Effector CD4-positive, alpha-beta T cell (primary cell): Measurements from ENCODE around the gene BIRC6.
"Not testable (repeated sequence)": the region's sequence is repeated elsewhere in the genome, so short reads cannot be mapped to it uniquely, and the experiment has no call there.

Experiments
- DNase-seq: peaks from one replicate; pipeline ENCODE4 v3.0.0-alpha.2; 2020

Gene BIRC6

GRCh38 chr2:32624812-32625211, 268.0 kb downstream of the BIRC6 start:
- DNase-seq: no peak

- DNase-seq: no peak
These were observed 269.9 kb downstream of the BIRC6 start for GRCh38 chr2:32626639-32627221.

GRCh38 chr2:32627441-32627813, 270.6 kb downstream of the BIRC6 start:
- DNase-seq: peak; percentile 22

- DNase-seq: peak; percentile 91
These were observed 271.2 kb downstream of the BIRC6 start, which contains the start of gene TTC27 for GRCh38 chr2:32627814-32628579. TTC27 (plus strand) TSS chr2:32628050; CDS start chr2:32628293, 243 bp downstream.

- DNase-seq: no peak
These were observed 275.3 kb downstream of the BIRC6 start for GRCh38 chr2:32632089-32632488.

- no peak for DNase-seq
These were observed 276.2 kb downstream of the BIRC6 start for GRCh38 chr2:32633040-32633439.

GRCh38 chr2:32638548-32638947, 281.7 kb downstream of the BIRC6 start:
- DNase-seq: not testable (repeated sequence)

- no peak for DNase-seq
These were observed 284.4 kb downstream of the BIRC6 start for GRCh38 chr2:32641180-32641579.

GRCh38 chr2:32647180-32647651, 290.4 kb downstream of the BIRC6 start:
- DNase-seq: no peak

- no peak for DNase-seq
These were observed 295.9 kb downstream of the BIRC6 start for GRCh38 chr2:32652555-32653209.

- no peak for DNase-seq
These were observed 299.2 kb downstream of the BIRC6 start for GRCh38 chr2:32656069-32656468.

GRCh38 chr2:32663864-32664263, 307.0 kb downstream of the BIRC6 start:
- DNase-seq: no peak

GRCh38 chr2:32666704-32667103, 309.9 kb downstream of the BIRC6 start:
- no peak for DNase-seq

- DNase-seq: no peak
These were observed 311.4 kb downstream of the BIRC6 start for GRCh38 chr2:32668254-32668653.
